HCT116 (cell line): ENCODE results near the gene C1QTNF2. TPM values are rescaled to one million over a fixed set of nuclear protein-coding genes. Genes with fewer than 3 reads are reported as not detected.

Experiments
- ATAC-seq: fragments of 200-7000 bp; cut with Tn5 transposase; 2 replicates; pipeline ENCODE4 v1.9.1; 2020; ENCODE audit warnings: mild to moderate bottlenecking, moderate library complexity
- BruUV-seq: library from RNA; stranded (reverse); fragments of 400-500 nt; replicated peaks from 2 replicates; lab custom pipeline; 2021; lab: Mats Ljungman, UMichigan
- CTCF ChIA-PET: fragments of 300-600 bp; sonication (Branson Sonifier 250); formaldehyde crosslinking; loops from one replicate; lab custom pipeline; 2021; ENCODE audit warnings: antibody characterized with exemption; lab: Charles Lee
- POLR2A ChIA-PET: fragments of 300-600, 350-600 bp; sonication (Branson Sonifier 250); formaldehyde crosslinking; loops from one replicate; lab custom pipeline; 2021; ENCODE audit warnings: antibody characterized with exemption; lab: Charles Lee
- RAD21 ChIA-PET, 2 experiments: fragments of 300-600 bp; sonication (Branson Sonifier 250); formaldehyde crosslinking; loops; one replicate each; lab custom pipeline; 2023; ENCODE audit warnings: low total read pairs in 2 of 2; ENCODE audit not compliant: uncharacterized antibody in 2 of 2, unreplicated experiment in 2 of 2, low non-redundant PET in 1 of 2; lab: Charles Lee
- DNase-seq: peaks from one replicate; pipeline ENCODE4 v3.0.0-alpha.2; 2010; ENCODE audit warnings: low read depth, low spot score
- H2AFZ ChIP-seq: fragments of 200-600 bp; shearing (Covaris generic), sonication (generic); 2 replicates; pipeline ENCODE4 v1.6.1; 2017; ENCODE audit warnings: low read depth, mixed run types, mixed read lengths, antibody characterized with exemption, low read length; ENCODE audit not compliant: poor library complexity, severe bottlenecking
- H3K27ac ChIP-seq: 2 replicates; pipeline ENCODE4 v1.5.1; 2012; ENCODE audit warnings: low read depth, low read length
- H3K27me3 ChIP-seq: fragments of 200-600 bp; sonication (generic); 2 replicates; pipeline ENCODE4 v1.6.1; 2016; ENCODE audit warnings: mixed run types, low read length, mixed read lengths; ENCODE audit not compliant: insufficient read depth
- H3K36me3 ChIP-seq, 2 experiments: fragments of 200-500 bp in 1 of 2; fragments of 200-600 bp in 1 of 2; sonication (Bioruptor generic) in 1 of 2; sonication (generic) in 1 of 2; 2 replicates each; pipeline versions ENCODE4 v1.5.1 to v1.6.1; 2014 to 2016; ENCODE audit warnings: low read length in 2 of 2, inconsistent platforms in 1 of 2, mixed read lengths in 1 of 2, mixed run types in 1 of 2; ENCODE audit not compliant: insufficient read depth in 2 of 2, control insufficient read depth in 1 of 2
- H3K4me1 ChIP-seq, 2 experiments: fragments of 200-600 bp in 1 of 2; sonication (generic) in 1 of 2; 2 replicates each; pipeline versions ENCODE4 v1.5.1 to v1.6.1; 2012 to 2017; ENCODE audit warnings: low read length in 2 of 2, inconsistent platforms in 1 of 2, mild to moderate bottlenecking in 1 of 2, mixed read lengths in 1 of 2, mixed run types in 1 of 2, moderate library complexity in 1 of 2; ENCODE audit not compliant: insufficient read depth in 2 of 2, control insufficient read depth in 1 of 2
- H3K4me2 ChIP-seq: fragments of 200-600 bp; sonication (generic); 2 replicates; pipeline ENCODE4 v1.6.1; 2017; ENCODE audit warnings: mixed run types, low read length, mixed read lengths
- H3K4me3 ChIP-seq, 2 experiments: fragments of 200-600 bp in 1 of 2; sonication (generic) in 1 of 2; replicated peaks in 1 of 2; 2 replicates each; pipeline ENCODE4 v1.5.1; 2011 to 2016; ENCODE audit warnings: low read length in 2 of 2, control low read depth in 1 of 2, low read depth in 1 of 2, mild to moderate bottlenecking in 1 of 2, mixed read lengths in 1 of 2, mixed run types in 1 of 2
- H3K79me2 ChIP-seq: fragments of 200-600 bp; sonication (generic); 2 replicates; pipeline ENCODE4 v1.6.1; 2017; ENCODE audit warnings: mild to moderate bottlenecking, mixed run types, low read length, moderate library complexity, mixed read lengths; ENCODE audit not compliant: insufficient read depth
- H3K9ac ChIP-seq: fragments of 200-600 bp; sonication (generic); 2 replicates; pipeline ENCODE4 v1.6.1; 2016; ENCODE audit warnings: low read length, mixed read lengths
- H3K9me2 ChIP-seq: fragments of 200-600 bp; sonication (generic), shearing (Covaris generic); 2 replicates; pipeline ENCODE4 v1.6.1; 2017; ENCODE audit warnings: mixed run types, mild to moderate bottlenecking, moderate library complexity; ENCODE audit not compliant: insufficient read depth
- H3K9me3 ChIP-seq, 2 experiments: fragments of 200-500 bp in 1 of 2; fragments of 200-600 bp in 1 of 2; sonication (Bioruptor generic) in 1 of 2; sonication (generic) in 1 of 2; 2 replicates each; pipeline ENCODE4 v1.6.1; 2014 to 2017; ENCODE audit warnings: low read length in 2 of 2, mixed read lengths in 2 of 2, inconsistent platforms in 1 of 2, low read depth in 1 of 2, mild to moderate bottlenecking in 1 of 2, mixed run types in 1 of 2, moderate library complexity in 1 of 2; ENCODE audit not compliant: control insufficient read depth in 1 of 2, insufficient read depth in 1 of 2
- H4K20me1 ChIP-seq: fragments of 200-600 bp; sonication (generic), shearing (Covaris generic); 2 replicates; pipeline ENCODE4 v1.6.1; 2017; ENCODE audit warnings: mixed run types, mild to moderate bottlenecking, moderate library complexity; ENCODE audit not compliant: insufficient read depth
- CBX3 ChIP-seq: IDR thresholded peaks from 2 replicates; pipeline ENCODE4 v1.6.1; 2012; ENCODE audit warnings: low read depth
- CTCF ChIP-seq, 3 experiments: fragments of 200-600 bp in 1 of 3; sonication (generic) in 1 of 3; IDR thresholded peaks in 2 of 3; conservative IDR thresholded peaks in 1 of 3; 2 replicates each; pipeline ENCODE4 v1.5.1; 2012 to 2017; ENCODE audit warnings: low read depth in 2 of 3, low read length in 2 of 3, antibody characterized with exemption in 1 of 3, borderline replicate concordance in 1 of 3, control low read depth in 1 of 3, mild to moderate bottlenecking in 1 of 3, mixed read lengths in 1 of 3, mixed run types in 1 of 3, moderate library complexity in 1 of 3; ENCODE audit not compliant: insufficient read depth in 1 of 3
- EGR1 ChIP-seq: IDR thresholded peaks from 2 replicates; pipeline ENCODE4 v1.6.1; 2012; ENCODE audit warnings: low read depth
- ELF1 ChIP-seq: IDR thresholded peaks from 2 replicates; pipeline ENCODE4 v1.6.1; 2012; ENCODE audit warnings: low read depth, borderline replicate concordance
- FOSL1 ChIP-seq: IDR thresholded peaks from 2 replicates; pipeline ENCODE4 v1.6.1; 2012; ENCODE audit warnings: low read depth
- JUND ChIP-seq: IDR thresholded peaks from 2 replicates; pipeline ENCODE4 v1.6.1; 2012
- MAX ChIP-seq: IDR thresholded peaks from 2 replicates; pipeline ENCODE4 v1.6.1; 2012
- POLR2AphosphoS5 ChIP-seq: IDR thresholded peaks from 2 replicates; pipeline ENCODE4 v1.6.1; 2011; ENCODE audit warnings: mild to moderate bottlenecking, low read depth, low read length, moderate library complexity
- RAD21 ChIP-seq: IDR thresholded peaks from 2 replicates; pipeline ENCODE4 v1.6.1; 2012; ENCODE audit warnings: low read depth, mild to moderate bottlenecking
- REST ChIP-seq: IDR thresholded peaks from 2 replicates; pipeline ENCODE4 v1.6.1; 2012; ENCODE audit warnings: low read depth
- SIN3A ChIP-seq: IDR thresholded peaks from 2 replicates; pipeline ENCODE4 v1.6.1; 2012; ENCODE audit warnings: low read depth
- SRF ChIP-seq: IDR thresholded peaks from 2 replicates; pipeline ENCODE4 v1.6.1; 2012; ENCODE audit warnings: low read depth
- TCF7L2 ChIP-seq: IDR thresholded peaks from 2 replicates; pipeline ENCODE4 v1.7.0; 2011; ENCODE audit warnings: borderline replicate concordance, inconsistent platforms; ENCODE audit not compliant: insufficient read depth, insufficient read length; ENCODE audit errors: extremely low read depth
- YY1 ChIP-seq: IDR thresholded peaks from 2 replicates; pipeline ENCODE4 v1.6.1; 2011; ENCODE audit warnings: low read length, low read depth, moderate library complexity, mild to moderate bottlenecking; ENCODE audit not compliant: insufficient replicate concordance; ENCODE audit errors: extremely low read depth
- ZFX ChIP-seq: fragments of 450-650 bp; IDR thresholded peaks from 2 replicates; pipeline ENCODE4 v1.6.1; 2017
- intact Hi-C: fragments of 100-400 bp; cut with micrococcal nuclease; formaldehyde crosslinking; loops from 2 replicates; pipeline ENCODE4 v1.10.0; 2022
- total RNA-seq: library from RNA; stranded (reverse); gene quantifications from one replicate; pipeline ENCODE4 v1.2.1, GENCODE V29; 2021; ENCODE audit not compliant: unreplicated experiment

The C1QTNF2 gene
- total RNA-seq, 1 experiment from 2014 or later, result 0.15 TPM

- intact Hi-C loops, result no loop called here
- CTCF ChIA-PET, result interaction anchor here (0.7 kb wide), 1 partner anchor 94 kb away, joined by 3 read pairs; no protein-coding TSS in a partner anchor
- no TSS peak for BruUV-seq
- H3K4me1 ChIP-seq, result no peaks in the 10 kb centered on the region
- H3K79me2 ChIP-seq, result no peaks in the 10 kb centered on the region
- POLR2A ChIA-PET, result interaction anchor here (0.7 kb wide), 1 partner anchor 1797 kb away, joined by 5 read pairs; no protein-coding TSS in a partner anchor
- H3K9me3 ChIP-seq, result no peaks in the 10 kb centered on the region
- H4K20me1 ChIP-seq, result no peaks in the 10 kb centered on the region
- no peak overlapping the region for H3K4me3 ChIP-seq
- no peaks in the 10 kb centered on the region for H3K36me3 ChIP-seq
- TF ChIP-seq CBX3 (no peak), MAX (no peak)
- no peak overlapping the region for H3K27ac ChIP-seq
- H3K9me2 ChIP-seq, result no peaks in the 10 kb centered on the region
- no peaks in the 10 kb centered on the region for H3K27me3 ChIP-seq
- no peak overlapping the region for H3K9ac ChIP-seq
- H3K4me2 ChIP-seq, result no peak overlapping the region
- DNase-seq (no peak), ATAC-seq (no peak)
- no peak overlapping the region for H2AFZ ChIP-seq
- RAD21 ChIA-PET, result no interaction called here
Observed at GRCh38 chr5:160326981-160327380, 43.4 kb downstream of the C1QTNF2 start.

- CTCF ChIA-PET, result interaction anchor here (0.6 kb wide), 1 partner anchor 116 kb away, joined by 3 read pairs; no protein-coding TSS in a partner anchor
- no peaks in the 10 kb centered on the region for H3K9me2 ChIP-seq
- no peak overlapping the region for H3K27ac ChIP-seq
- no peak overlapping the region for H2AFZ ChIP-seq
- intact Hi-C loops, result no loop called here
- H3K4me3 ChIP-seq, result no peak overlapping the region
- no peak for DNase-seq
- H4K20me1 ChIP-seq, result no peaks in the 10 kb centered on the region
- no peak for ATAC-seq
- BruUV-seq, result no TSS peak
- no peaks in the 10 kb centered on the region for H3K27me3 ChIP-seq
- H3K36me3 ChIP-seq, result no peaks in the 10 kb centered on the region
- no peak overlapping the region for H3K9ac ChIP-seq
- H3K4me1 ChIP-seq, result no peaks in the 10 kb centered on the region
- POLR2A ChIA-PET, result no interaction called here
- H3K9me3 ChIP-seq, result no peaks in the 10 kb centered on the region
- RAD21 ChIA-PET, result no interaction called here
- H3K79me2 ChIP-seq, result no peaks in the 10 kb centered on the region
- no peak overlapping the region for H3K4me2 ChIP-seq
- TF ChIP-seq ZFX, result no peak
- TF ChIP-seq CTCF (IDR thresholded peaks at IDR 0.05 in 2 of 3, conservative IDR thresholded peaks at IDR 0.05 in 1 of 3; ENCODE audit: borderline replicate concordance in 1 of 3, insufficient read depth in 1 of 3, low read depth in 2 of 3, low read length in 2 of 3), result no peak
- TF ChIP-seq EGR1, result no peak
- no peak for TF ChIP-seq TCF7L2
- no peak for TF ChIP-seq SIN3A
- TF ChIP-seq ELF1, result no peak
- no peak for TF ChIP-seq FOSL1
- no peak for TF ChIP-seq RAD21
- TF ChIP-seq REST, result no peak
- no peak for TF ChIP-seq JUND
- TF ChIP-seq SRF, result no peak
- TF ChIP-seq POLR2AphosphoS5, result no peak
- no peak for TF ChIP-seq YY1
Observed at GRCh38 chr5:160325716-160326115, 44.7 kb downstream of the C1QTNF2 start.
